ENCODE measurements around the gene CCL26.

The CCL26 gene

GRCh38 chr7:75772081-75773077 lies at the start of gene CCL26:
Gene CCL26, minus strand, starts transcription at chr7:75772211. Its CDS starts 35 bp downstream, at chr7:75772176.
- no peak for DNase-seq

- no peak for DNase-seq
Measured at GRCh38 chr7:75820688-75821087, 48.7 kb upstream of the CCL26 start.

- DNase-seq: no peak
Measured at GRCh38 chr7:75819711-75820110, 47.7 kb upstream of the CCL26 start.

- DNase-seq: no peak
Measured at GRCh38 chr7:75818472-75818871, 46.5 kb upstream of the CCL26 start.

- peak in 1 of 51 donors; percentile 4 for DNase-seq
Measured at GRCh38 chr7:75817116-75817515, 45.1 kb upstream of the CCL26 start.

GRCh38 chr7:75815418-75816064 lies 43.5 kb upstream of the CCL26 start:
- DNase-seq: no peak

GRCh38 chr7:75814407-75814947 lies 42.5 kb upstream of the CCL26 start:
- DNase-seq: no peak

- no peak for DNase-seq
Measured at GRCh38 chr7:75813781-75814236, 41.8 kb upstream of the CCL26 start, which contains the start of gene CCL24. Gene CCL24, minus strand, starts transcription at chr7:75813806. Its CDS starts 91 bp downstream, at chr7:75813715.

GRCh38 chr7:75813084-75813483 lies 41.1 kb upstream of the CCL26 start:
- no peak for DNase-seq

- DNase-seq: no peak
Measured at GRCh38 chr7:75811894-75812678, 40.1 kb upstream of the CCL26 start.

- DNase-seq: no peak
Measured at GRCh38 chr7:75809396-75809795, 37.4 kb upstream of the CCL26 start.

GRCh38 chr7:75808106-75808505 lies 36.1 kb upstream of the CCL26 start:
- no peak for DNase-seq

- DNase-seq: no peak
Measured at GRCh38 chr7:75807452-75807851, 35.4 kb upstream of the CCL26 start.

GRCh38 chr7:75806560-75807307 lies 34.7 kb upstream of the CCL26 start:
- DNase-seq: no peak

- DNase-seq: no peak
Measured at GRCh38 chr7:75804705-75805104, 32.7 kb upstream of the CCL26 start.

GRCh38 chr7:75804004-75804403 lies 32.0 kb upstream of the CCL26 start:
- no peak for DNase-seq

GRCh38 chr7:75802552-75802821 lies 30.5 kb upstream of the CCL26 start:
- DNase-seq: no peak

GRCh38 chr7:75798770-75799169 lies 26.8 kb upstream of the CCL26 start:
- DNase-seq: no peak

GRCh38 chr7:75796420-75796819 lies 24.4 kb upstream of the CCL26 start:
- DNase-seq: no peak

GRCh38 chr7:75795831-75796285 lies 23.8 kb upstream of the CCL26 start:
- no peak for DNase-seq

GRCh38 chr7:75793676-75794075 lies 21.7 kb upstream of the CCL26 start:
- no peak for DNase-seq
